Suprapubic skin (tissue), 4 donors: ENCODE results near the gene NOP14.

ENCODE experiments used
- EP300 ChIP-seq: sonication (generic); formaldehyde crosslinking; IDR thresholded peaks from one replicate; pipeline ENCODE4 v1.6.1; 2017; ENCODE audit warnings: antibody characterized with exemption
- POLR2A ChIP-seq, 2 donors: fragments of 450-650 bp; IDR thresholded peaks; one replicate each; pipeline ENCODE4 v1.6.1; 2017; ENCODE audit warnings: antibody characterized with exemption in 2 of 2, mild to moderate bottlenecking in 2 of 2, moderate library complexity in 2 of 2
- POLR2AphosphoS5 ChIP-seq, 3 donors: sonication (generic); formaldehyde crosslinking; IDR thresholded peaks; one replicate each; pipeline ENCODE4 v1.6.1; 2017; ENCODE audit warnings: antibody characterized with exemption in 3 of 3
- TF ChIP-seq, protein P1 (sequence below), 2 donors: fragments of 200-600 bp in 1 of 2; fragments of 450-650 bp in 1 of 2; sonication (generic) in 1 of 2; IDR thresholded peaks; one replicate each; pipeline ENCODE4 v1.5.1; 2016 to 2019; ENCODE audit warnings: antibody characterized with exemption in 2 of 2, mild to moderate bottlenecking in 1 of 2, moderate library complexity in 1 of 2

DNA sequence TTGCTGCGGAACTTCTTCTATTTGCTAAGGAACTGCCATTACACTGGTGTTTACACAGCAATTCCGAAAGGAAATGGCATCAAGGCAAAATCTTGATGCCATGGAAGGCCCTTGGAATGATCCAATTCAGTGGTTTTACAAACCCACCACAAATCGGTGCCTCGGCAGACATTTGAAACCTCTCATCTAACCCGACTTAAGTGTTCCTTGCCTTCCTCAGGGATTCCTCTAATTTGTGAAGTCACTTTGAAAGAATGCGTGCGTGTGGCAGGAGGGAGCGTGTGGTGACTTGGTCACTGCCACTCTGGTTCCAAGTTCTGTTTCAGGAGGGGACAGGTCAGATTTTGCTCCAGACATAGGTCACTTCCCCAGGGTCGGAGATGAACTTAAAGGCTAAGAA, 4.8 kb downstream of the NOP14 start:
- TF ChIP-seq POLR2A (IDR thresholded peaks at IDR 0.05) (no peak), EP300 (no peak), POLR2AphosphoS5 (IDR thresholded peaks at IDR 0.05) (no peak)
- TF ChIP-seq, protein P1, sequence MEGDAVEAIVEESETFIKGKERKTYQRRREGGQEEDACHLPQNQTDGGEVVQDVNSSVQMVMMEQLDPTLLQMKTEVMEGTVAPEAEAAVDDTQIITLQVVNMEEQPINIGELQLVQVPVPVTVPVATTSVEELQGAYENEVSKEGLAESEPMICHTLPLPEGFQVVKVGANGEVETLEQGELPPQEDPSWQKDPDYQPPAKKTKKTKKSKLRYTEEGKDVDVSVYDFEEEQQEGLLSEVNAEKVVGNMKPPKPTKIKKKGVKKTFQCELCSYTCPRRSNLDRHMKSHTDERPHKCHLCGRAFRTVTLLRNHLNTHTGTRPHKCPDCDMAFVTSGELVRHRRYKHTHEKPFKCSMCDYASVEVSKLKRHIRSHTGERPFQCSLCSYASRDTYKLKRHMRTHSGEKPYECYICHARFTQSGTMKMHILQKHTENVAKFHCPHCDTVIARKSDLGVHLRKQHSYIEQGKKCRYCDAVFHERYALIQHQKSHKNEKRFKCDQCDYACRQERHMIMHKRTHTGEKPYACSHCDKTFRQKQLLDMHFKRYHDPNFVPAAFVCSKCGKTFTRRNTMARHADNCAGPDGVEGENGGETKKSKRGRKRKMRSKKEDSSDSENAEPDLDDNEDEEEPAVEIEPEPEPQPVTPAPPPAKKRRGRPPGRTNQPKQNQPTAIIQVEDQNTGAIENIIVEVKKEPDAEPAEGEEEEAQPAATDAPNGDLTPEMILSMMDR (IDR thresholded peaks at IDR 0.05), result no peak
